H9 (cell line): ENCODE results near the gene SPR. TPM values are rescaled to one million over a fixed set of nuclear protein-coding genes. Genes with fewer than 3 reads are reported as not detected.

Experiments
- DNase-seq: peaks from one replicate; pipeline ENCODE4 v3.0.0-alpha.2; 2017
- H2AFZ ChIP-seq: one replicate; pipeline ENCODE4 v1.6.1; 2013; ENCODE audit warnings: mild to moderate bottlenecking, low read length, control low read depth, moderate library complexity
- H2AK5ac ChIP-seq: 2 replicates; pipeline ENCODE4 v1.6.1; 2013; ENCODE audit warnings: low read length, control low read depth, mixed read lengths; ENCODE audit not compliant: insufficient read length
- H2BK120ac ChIP-seq: one replicate; pipeline ENCODE4 v1.6.1; 2013; ENCODE audit warnings: low read depth, mild to moderate bottlenecking, low read length, control low read depth, inconsistent platforms; ENCODE audit not compliant: poor library complexity, severe bottlenecking
- H2BK12ac ChIP-seq: 2 replicates; pipeline ENCODE4 v1.6.1; 2013; ENCODE audit warnings: low read length, control low read depth, mixed read lengths, low read depth; ENCODE audit not compliant: insufficient read length
- H2BK15ac ChIP-seq: 2 replicates; pipeline ENCODE4 v1.6.1; 2013; ENCODE audit warnings: low read depth, low read length, control low read depth
- H2BK20ac ChIP-seq: one replicate; pipeline ENCODE4 v1.6.1; 2013; ENCODE audit warnings: low read depth, mild to moderate bottlenecking, low read length, control low read depth, inconsistent platforms; ENCODE audit not compliant: poor library complexity, severe bottlenecking
- H2BK5ac ChIP-seq: 2 replicates; pipeline ENCODE4 v1.6.1; 2013; ENCODE audit warnings: low read length, control low read depth, mixed read lengths; ENCODE audit not compliant: insufficient read length
- H3K14ac ChIP-seq: 2 replicates; pipeline ENCODE4 v1.6.1; 2013; ENCODE audit warnings: low read length, control low read depth; ENCODE audit not compliant: insufficient read depth
- H3K18ac ChIP-seq: 2 replicates; pipeline ENCODE4 v1.6.1; 2013; ENCODE audit warnings: low read depth, mild to moderate bottlenecking, mixed read lengths, low read length, control low read depth; ENCODE audit not compliant: insufficient read length
- H3K23ac ChIP-seq: 2 replicates; pipeline ENCODE4 v1.6.1; 2013; ENCODE audit warnings: low read length, control low read depth, mixed read lengths, low read depth; ENCODE audit not compliant: insufficient read length
- H3K23me2 ChIP-seq: 2 replicates; pipeline ENCODE4 v1.6.1; 2013; ENCODE audit warnings: low read depth, mild to moderate bottlenecking, mixed read lengths, low read length, control low read depth; ENCODE audit not compliant: insufficient read length, poor library complexity, severe bottlenecking
- H3K27ac ChIP-seq: 2 replicates; pipeline ENCODE4 v1.5.1; 2013; ENCODE audit warnings: low read length, control low read depth, mixed read lengths, low read depth; ENCODE audit not compliant: insufficient read length
- H3K27me3 ChIP-seq: 2 replicates; pipeline ENCODE4 v1.6.1; 2013; ENCODE audit warnings: low read length, control low read depth, inconsistent platforms; ENCODE audit not compliant: insufficient read depth
- H3K4ac ChIP-seq: 2 replicates; pipeline ENCODE4 v1.6.1; 2013; ENCODE audit warnings: low read depth, mild to moderate bottlenecking, control low read depth, inconsistent platforms, low read length, moderate library complexity
- H3K4me1 ChIP-seq: 2 replicates; pipeline ENCODE4 v1.6.1; 2013; ENCODE audit warnings: low read length, control low read depth, inconsistent platforms; ENCODE audit not compliant: insufficient read depth
- H3K4me2 ChIP-seq: 2 replicates; pipeline ENCODE4 v1.6.1; 2013; ENCODE audit warnings: low read length, control low read depth, mixed read lengths; ENCODE audit not compliant: insufficient read length, insufficient read depth
- H3K56ac ChIP-seq: 2 replicates; pipeline ENCODE4 v1.6.1; 2013; ENCODE audit warnings: low read depth, mild to moderate bottlenecking, mixed read lengths, low read length, control low read depth; ENCODE audit not compliant: insufficient read length
- H3K79me1 ChIP-seq: 2 replicates; pipeline ENCODE4 v1.6.1; 2013; ENCODE audit warnings: low read depth, mild to moderate bottlenecking, moderate library complexity, low read length, control low read depth, inconsistent platforms; ENCODE audit not compliant: insufficient read depth, poor library complexity, severe bottlenecking
- H3K79me2 ChIP-seq: 2 replicates; pipeline ENCODE4 v1.6.1; 2013; ENCODE audit warnings: low read length, control low read depth, inconsistent platforms; ENCODE audit not compliant: insufficient read depth
- H3K9ac ChIP-seq: 2 replicates; pipeline ENCODE4 v1.6.1; 2013; ENCODE audit warnings: low read length, control low read depth, mixed read lengths; ENCODE audit not compliant: insufficient read length; ENCODE audit errors: extremely low read depth
- H3K9me3 ChIP-seq: one replicate; pipeline ENCODE4 v1.6.1; 2013; ENCODE audit warnings: low read depth, low read length, inconsistent platforms; ENCODE audit not compliant: control insufficient read depth
- H3T11ph ChIP-seq: one replicate; pipeline ENCODE4 v1.6.1; 2013; ENCODE audit warnings: mild to moderate bottlenecking, low read length, control low read depth, inconsistent platforms
- H4K20me1 ChIP-seq: one replicate; pipeline ENCODE4 v1.6.1; 2013; ENCODE audit not compliant: control insufficient read depth, insufficient read length, insufficient read depth
- H4K5ac ChIP-seq: 2 replicates; pipeline ENCODE4 v1.6.1; 2013; ENCODE audit warnings: low read depth, mild to moderate bottlenecking, mixed read lengths, low read length, control low read depth; ENCODE audit not compliant: insufficient read length
- H4K8ac ChIP-seq: replicated peaks from 2 replicates; pipeline ENCODE4 v1.6.1; 2013; ENCODE audit warnings: low read length, control low read depth, mixed read lengths, low read depth; ENCODE audit not compliant: insufficient read length
- H4K91ac ChIP-seq: 2 replicates; pipeline ENCODE4 v1.6.1; 2013; ENCODE audit warnings: low read depth, mild to moderate bottlenecking, moderate library complexity, mixed read lengths, low read length, control low read depth; ENCODE audit not compliant: insufficient read length
- H3K27ac Mint-ChIP-seq, 3 experiments: 2 replicates in 2 of 3; 3 replicates in 1 of 3; pipeline ENCODE4 v1.8.0; 2020 to 2021; ENCODE audit warnings: mixed read lengths in 3 of 3, mild to moderate bottlenecking in 1 of 3, moderate library complexity in 1 of 3
- H3K27me3 Mint-ChIP-seq: 2 replicates; pipeline ENCODE4 v1.8.0; 2021; ENCODE audit warnings: low read depth, mild to moderate bottlenecking, moderate library complexity, mixed read lengths
- H3K36me3 Mint-ChIP-seq, 3 experiments: 2 replicates in 2 of 3; 3 replicates in 1 of 3; pipeline ENCODE4 v1.8.0; 2020 to 2021; ENCODE audit warnings: low read depth in 3 of 3, mixed read lengths in 3 of 3; ENCODE audit not compliant: insufficient read depth in 1 of 3
- H3K4me1 Mint-ChIP-seq, 2 experiments: 2 replicates each; pipeline ENCODE4 v1.8.0; 2020; ENCODE audit warnings: mixed read lengths in 2 of 2
- H3K4me3 Mint-ChIP-seq, 2 experiments: 2 replicates in 1 of 2; 3 replicates in 1 of 2; pipeline ENCODE4 v1.8.0; 2020 to 2021; ENCODE audit warnings: mild to moderate bottlenecking in 2 of 2, mixed read lengths in 2 of 2, moderate library complexity in 1 of 2
- H3K9me3 Mint-ChIP-seq, 2 experiments: 2 replicates in 1 of 2; 3 replicates in 1 of 2; pipeline ENCODE4 v1.8.0; 2020; ENCODE audit warnings: mild to moderate bottlenecking in 2 of 2, mixed read lengths in 2 of 2, moderate library complexity in 1 of 2
- CTCF ChIP-seq: fragments of 200-600 bp; sonication (generic); conservative IDR thresholded peaks from 3 replicates; pipeline ENCODE4 v1.8.0; 2021; ENCODE audit warnings: antibody characterized with exemption, mild to moderate bottlenecking
- WGBS: extraction: QIAGEN DNeasy Blood & Tissue Kit; methylation state at CpG from one replicate; pipeline ENCODE4 v1.1.7; 2013; ENCODE audit warnings: missing lambda C conversion rate, low lambda C conversion rate, mixed read lengths; ENCODE audit not compliant: insufficient read length; ENCODE audit errors: extremely low coverage; 5-methylcytosine and 5-hydroxymethylcytosine counted together
- total RNA-seq: library from RNA; stranded (reverse); gene quantifications from 2 replicates; pipeline ENCODE4 v1.2.1, GENCODE V29; 2021

Gene SPR
- total RNA-seq, 1 experiment from 2014 or later = 7.3 TPM

GRCh38 chr2:72862239-72862988 is 24.8 kb upstream of the SPR start:
- H3K9me3 Mint-ChIP-seq = no peaks in the 10 kb centered on the region
- peak overlapping the region in 1 of 3 experiments; percentile 50; a peak in 1 of 7 replicates for H3K27ac Mint-ChIP-seq
- WGBS = no CpG with 5 or more reads among the region's 33 CpGs
- no peak overlapping the region for H3K14ac ChIP-seq
- DNase-seq = peak; percentile 96
- peaks cover 22% of the 10 kb centered on the region for H3K27me3 Mint-ChIP-seq
- H3K4me1 Mint-ChIP-seq = peaks cover 9 to 14% of the 10 kb centered on the region in 2 experiments
- H3K4me2 ChIP-seq = peak overlapping the region; percentile 53
- no peaks in the 10 kb centered on the region for H3K4me1 ChIP-seq
- H3K79me1 ChIP-seq = no peaks in the 10 kb centered on the region
- H3K27ac ChIP-seq = no peak overlapping the region
- no peak overlapping the region for H4K8ac ChIP-seq
- H3T11ph ChIP-seq = no peak overlapping the region
- H3K79me2 ChIP-seq = no peaks in the 10 kb centered on the region
- no peak overlapping the region for H2BK120ac ChIP-seq
- H3K56ac ChIP-seq = no peak overlapping the region
- H2AFZ ChIP-seq = peak overlapping the region; percentile 86
- H4K20me1 ChIP-seq = no peaks in the 10 kb centered on the region
- H3K9me3 ChIP-seq = no peaks in the 10 kb centered on the region
- H3K23ac ChIP-seq = no peak overlapping the region
- no peak overlapping the region for H4K91ac ChIP-seq
- H3K36me3 Mint-ChIP-seq = no peaks in the 10 kb centered on the region
- H3K4ac ChIP-seq = no peak overlapping the region
- peaks cover 8% of the 10 kb centered on the region for H3K23me2 ChIP-seq
- no peaks in the 10 kb centered on the region; the same call in 1 of the 2 replicates for H3K27me3 ChIP-seq
- peak overlapping the region; percentile 43 for H3K18ac ChIP-seq
- no peak overlapping the region for H3K9ac ChIP-seq
- no peak overlapping the region for H2BK12ac ChIP-seq
- no peak overlapping the region for H2BK5ac ChIP-seq
- H2BK15ac ChIP-seq = no peak overlapping the region
- H4K5ac ChIP-seq = no peak overlapping the region
- H2AK5ac ChIP-seq = no peak overlapping the region
- H3K4me3 Mint-ChIP-seq = peak overlapping the region; percentile 68 to 75
- TF ChIP-seq CTCF = peak; percentile 100
- no peak overlapping the region for H2BK20ac ChIP-seq
